Lower lobe of right lung (tissue), 2 donors: ENCODE results near the gene ZNF747. TPM values are rescaled to one million over a fixed set of nuclear protein-coding genes. Genes with fewer than 3 reads are reported as not detected.

Experiments
- ATAC-seq, 2 donors: fragments of 200-7000 bp; cut with Tn5 transposase; one replicate each; pipeline ENCODE4 v1.9.1; 2020 to 2022; ENCODE audit warnings: mild to moderate bottlenecking in 2 of 2, moderate library complexity in 2 of 2
- DNase-seq: peaks from one replicate; pipeline ENCODE4 v3.0.0-alpha.2; 2020
- H3K27ac ChIP-seq: fragments of 200-600 bp; one replicate; pipeline ENCODE4 v1.8.0; 2022
- H3K27me3 ChIP-seq: fragments of 200-600 bp; one replicate; pipeline ENCODE4 v1.8.0; 2022; ENCODE audit warnings: low read depth
- H3K36me3 ChIP-seq: fragments of 200-600 bp; one replicate; pipeline ENCODE4 v1.8.0; 2022; ENCODE audit warnings: mild to moderate bottlenecking
- H3K4me1 ChIP-seq: fragments of 200-600 bp; one replicate; pipeline ENCODE4 v1.8.0; 2022
- H3K4me3 ChIP-seq: fragments of 200-600 bp; one replicate; pipeline ENCODE4 v1.8.0; 2022; ENCODE audit warnings: mild to moderate bottlenecking
- H3K9me3 ChIP-seq: fragments of 200-600 bp; one replicate; pipeline ENCODE4 v1.8.0; 2022
- intact Hi-C: fragments of 100-400 bp; cut with DNase I; formaldehyde crosslinking; loops from one replicate; pipeline ENCODE4 v1.11.0; 2022
- total RNA-seq: library from RNA; stranded (reverse); fragmentation: NEBNext Ultra II Directional; extraction: Animal tissue kit (Norgen Biotek cat#: 25700); gene quantifications from one replicate; pipeline ENCODE4 v1.2.1, GENCODE V29; 2021
- TF ChIP-seq, protein P1 (sequence below): fragments of 200-600 bp; IDR thresholded peaks from one replicate; pipeline ENCODE4 v1.8.0; 2022; ENCODE audit warnings: antibody characterized with exemption, mild to moderate bottlenecking
- donor health status: DM: no; HTN: yes; CAD: no; lungs with severe emphysema.

ZNF747 gene
- total RNA-seq, 1 donor from 2014 or later: 9.3 TPM

DNA sequence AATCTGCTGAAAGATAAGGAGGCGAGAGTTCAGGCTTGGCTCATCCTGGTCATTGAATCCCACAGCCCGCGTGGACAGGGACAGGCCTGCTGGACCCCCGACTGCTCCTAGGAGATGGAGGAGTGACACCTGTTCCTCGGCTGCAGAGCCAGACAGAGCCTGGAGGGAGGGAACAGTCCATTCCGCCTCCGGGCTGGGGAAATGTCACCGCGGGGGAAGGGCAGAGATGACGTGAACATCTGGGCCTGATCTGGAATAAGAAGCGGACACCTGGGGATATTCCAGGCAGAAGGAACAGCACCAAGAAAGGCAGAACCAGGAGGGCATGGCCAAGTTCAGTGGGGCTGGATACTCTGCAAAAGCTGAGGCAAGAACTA, 1.5 kb downstream of the ZNF747 start:
- no peak for ATAC-seq
- Histone ChIP-seq H3K4me1 (peaks cover 38% of the 10 kb centered on the region), H3K4me3 (peak overlapping the region; percentile 84)

DNA sequence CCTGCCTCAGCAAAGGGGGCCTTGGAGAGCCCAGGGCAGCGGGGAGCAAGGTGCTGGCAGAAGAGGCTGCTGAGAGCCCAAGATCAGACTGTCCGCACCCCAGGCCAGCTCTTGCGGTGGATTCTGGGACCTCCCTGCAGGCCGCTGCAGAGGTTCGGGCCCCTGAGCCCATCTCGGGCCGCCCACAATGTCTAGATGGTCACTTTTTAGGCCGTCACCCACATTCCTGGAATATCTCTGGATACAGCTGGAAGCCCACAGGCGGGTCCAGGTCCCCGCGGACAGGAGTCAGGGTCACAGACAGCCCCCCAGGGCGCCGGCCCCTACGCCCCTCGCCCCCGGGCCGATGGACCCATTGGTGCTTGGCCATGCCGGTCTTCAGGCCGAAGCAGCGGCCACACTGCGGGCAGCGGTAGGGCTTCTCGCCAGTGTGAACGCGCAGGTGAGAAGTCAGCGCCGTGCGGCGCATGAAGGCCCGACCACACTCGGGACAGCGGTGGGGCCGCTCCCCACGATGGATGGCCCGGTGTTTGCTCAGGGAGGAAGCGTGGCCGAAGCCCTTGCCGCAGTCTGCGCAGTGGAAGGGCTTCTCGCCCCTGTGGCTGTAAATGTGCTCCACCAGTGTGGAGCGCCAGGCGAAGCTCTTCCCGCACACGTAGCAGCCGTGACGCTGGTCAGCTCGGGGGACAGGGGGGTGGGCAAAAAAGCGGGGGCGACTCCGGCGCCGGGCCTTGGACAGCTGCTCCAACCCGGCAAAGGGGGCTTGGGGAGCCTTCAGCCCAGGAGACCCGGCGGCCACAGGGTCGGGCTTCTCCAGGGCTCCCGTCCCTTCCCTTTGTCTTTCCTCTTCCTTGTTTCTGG, 2.1 kb downstream of the ZNF747 start:
- Histone ChIP-seq H3K4me1 (peaks cover 44% of the 10 kb centered on the region), H3K27ac (no peak overlapping the region), H3K9me3 (no peaks in the 10 kb centered on the region), H3K27me3 (no peaks in the 10 kb centered on the region), H3K36me3 (peaks cover 26% of the 10 kb centered on the region), H3K4me3 (no peak overlapping the region)
- DNase-seq: no peak
- intact Hi-C loops: no loop called here
- TF ChIP-seq, protein P1, sequence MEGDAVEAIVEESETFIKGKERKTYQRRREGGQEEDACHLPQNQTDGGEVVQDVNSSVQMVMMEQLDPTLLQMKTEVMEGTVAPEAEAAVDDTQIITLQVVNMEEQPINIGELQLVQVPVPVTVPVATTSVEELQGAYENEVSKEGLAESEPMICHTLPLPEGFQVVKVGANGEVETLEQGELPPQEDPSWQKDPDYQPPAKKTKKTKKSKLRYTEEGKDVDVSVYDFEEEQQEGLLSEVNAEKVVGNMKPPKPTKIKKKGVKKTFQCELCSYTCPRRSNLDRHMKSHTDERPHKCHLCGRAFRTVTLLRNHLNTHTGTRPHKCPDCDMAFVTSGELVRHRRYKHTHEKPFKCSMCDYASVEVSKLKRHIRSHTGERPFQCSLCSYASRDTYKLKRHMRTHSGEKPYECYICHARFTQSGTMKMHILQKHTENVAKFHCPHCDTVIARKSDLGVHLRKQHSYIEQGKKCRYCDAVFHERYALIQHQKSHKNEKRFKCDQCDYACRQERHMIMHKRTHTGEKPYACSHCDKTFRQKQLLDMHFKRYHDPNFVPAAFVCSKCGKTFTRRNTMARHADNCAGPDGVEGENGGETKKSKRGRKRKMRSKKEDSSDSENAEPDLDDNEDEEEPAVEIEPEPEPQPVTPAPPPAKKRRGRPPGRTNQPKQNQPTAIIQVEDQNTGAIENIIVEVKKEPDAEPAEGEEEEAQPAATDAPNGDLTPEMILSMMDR: no peak
- no peak for ATAC-seq

More for the DNA sequence above, 1.5 kb downstream of the ZNF747 start:
- Histone ChIP-seq H3K9me3 (no peaks in the 10 kb centered on the region), H3K36me3 (peaks cover 26% of the 10 kb centered on the region), H3K27me3 (no peaks in the 10 kb centered on the region), H3K27ac (no peak overlapping the region)
- no peak for DNase-seq
- intact Hi-C loops: no loop called here
- TF ChIP-seq, protein P1: no peak

DNA sequence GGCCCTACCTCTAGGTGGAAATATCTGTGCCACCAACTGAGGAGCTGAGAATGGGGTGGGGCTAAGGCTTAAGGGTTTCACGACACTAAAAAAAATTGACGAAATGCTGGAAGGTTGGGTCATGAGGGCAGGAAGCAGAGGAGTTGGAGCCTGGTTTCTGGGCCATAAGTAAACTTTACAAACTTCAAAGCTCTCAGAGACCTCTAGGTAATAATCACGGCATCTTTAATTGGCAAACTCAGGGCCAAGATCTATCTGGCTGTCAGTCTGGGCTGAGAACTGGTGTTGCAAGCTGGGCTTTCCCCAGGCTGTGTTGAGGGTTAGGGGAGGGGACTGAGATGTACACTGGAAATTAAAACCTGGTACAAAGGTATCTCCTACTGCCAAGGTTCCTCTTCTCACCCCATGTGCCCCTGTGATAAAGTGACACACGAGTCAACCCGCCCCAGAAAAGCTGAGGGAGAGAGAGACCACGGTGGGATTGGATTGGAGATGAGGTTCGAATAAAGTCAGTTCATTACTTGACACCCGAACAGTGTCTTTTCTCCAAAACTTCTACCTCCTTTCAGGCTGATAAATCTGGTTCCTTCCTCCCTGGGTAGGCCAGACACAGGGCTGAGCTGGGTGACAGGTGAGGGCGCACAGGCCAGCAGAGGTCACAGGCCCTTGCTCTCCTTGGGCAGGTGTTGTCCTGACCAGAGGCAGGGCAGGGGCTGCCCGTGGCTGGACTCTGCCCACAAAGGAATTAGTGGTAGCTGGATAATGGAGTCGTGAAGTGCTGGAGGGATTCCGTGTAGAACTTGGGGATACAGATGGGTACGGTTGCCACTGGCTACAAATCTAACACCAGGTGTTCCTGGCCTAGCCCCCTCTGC, 4.3 kb downstream of the ZNF747 start:
- ATAC-seq (no peak), DNase-seq (no peak)
- TF ChIP-seq, protein P1: no peak
- Histone ChIP-seq H3K4me1 (peaks cover 38% of the 10 kb centered on the region), H3K27ac (peak overlapping the region; percentile 0), H3K9me3 (no peaks in the 10 kb centered on the region), H3K36me3 (peaks cover 27% of the 10 kb centered on the region), H3K4me3 (no peak overlapping the region), H3K27me3 (no peaks in the 10 kb centered on the region)
- intact Hi-C loops: no loop called here

DNA sequence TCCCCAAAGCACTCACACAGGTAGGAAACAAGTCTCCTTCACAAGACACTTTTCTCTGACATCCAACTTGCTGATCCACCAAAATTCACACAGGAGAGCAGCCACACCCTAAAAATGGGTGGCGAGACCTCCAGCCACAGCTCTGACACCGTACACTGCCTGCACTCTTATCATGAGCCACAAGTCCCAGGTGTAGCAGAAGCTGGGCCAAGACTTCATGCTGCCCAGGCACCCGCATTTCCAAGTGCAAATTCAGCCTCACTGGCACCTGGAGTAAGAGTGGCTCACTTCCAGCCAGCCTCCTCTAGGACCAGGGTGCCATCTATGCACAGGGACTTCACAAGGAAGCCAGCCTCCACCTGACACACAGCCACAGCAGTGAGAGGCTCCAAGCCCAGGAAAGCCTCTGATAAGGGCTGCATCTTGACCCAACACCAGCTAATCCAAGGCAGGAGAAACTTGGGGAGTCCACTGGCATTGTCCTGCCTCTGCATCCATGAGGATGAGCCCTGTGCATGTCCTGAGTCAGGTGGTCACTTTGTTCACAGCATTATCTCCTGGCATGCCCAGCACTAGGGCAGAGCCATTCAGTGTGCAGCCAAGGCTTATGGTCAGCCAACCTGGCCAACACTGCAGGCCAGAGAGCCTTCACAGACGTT, 5.7 kb downstream of the ZNF747 start:
- Histone ChIP-seq H3K4me1 (peaks cover 34% of the 10 kb centered on the region), H3K36me3 (peaks cover 38% of the 10 kb centered on the region), H3K9me3 (no peaks in the 10 kb centered on the region), H3K27ac (peak overlapping the region; percentile 98), H3K27me3 (no peaks in the 10 kb centered on the region), H3K4me3 (no peak overlapping the region)
- intact Hi-C loops: no loop called here
- DNase-seq (no peak), ATAC-seq (no peak)
- TF ChIP-seq, protein P1: no peak

DNA sequence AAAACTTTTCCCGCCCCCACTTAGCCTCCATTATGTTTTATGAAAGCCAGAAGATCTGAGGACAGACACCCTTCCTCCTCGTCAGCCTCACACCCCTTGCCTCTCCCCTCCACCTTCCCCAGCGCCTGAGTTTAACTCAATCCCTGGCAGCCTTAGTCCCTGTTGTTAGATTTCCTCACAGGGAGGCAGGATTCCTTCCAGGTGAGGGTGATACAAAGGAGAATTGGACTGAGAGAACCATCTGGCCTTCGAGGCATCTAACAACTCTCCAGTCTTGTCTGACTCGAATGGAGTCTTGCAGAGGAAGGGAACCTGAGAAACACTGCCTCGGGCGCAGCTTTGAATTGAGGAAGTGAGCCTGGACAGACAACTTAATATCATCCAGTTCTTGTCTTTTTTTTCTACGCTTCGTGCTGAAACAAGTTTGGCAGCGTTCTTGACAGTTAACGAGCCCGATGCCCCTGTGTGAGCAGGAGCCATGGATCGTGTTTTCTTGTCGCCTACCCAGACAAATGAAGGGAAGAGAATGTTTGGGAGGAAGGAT, 7.0 kb downstream of the ZNF747 start:
- intact Hi-C loops: no loop called here

More for the DNA sequence above, 7.0 kb downstream of the ZNF747 start:
- H3K4me3 ChIP-seq: peak overlapping the region; percentile 88
- TF ChIP-seq, protein P1: no peak
- peaks cover 32% of the 10 kb centered on the region for H3K36me3 ChIP-seq
- H3K27me3 ChIP-seq: no peaks in the 10 kb centered on the region
- no peaks in the 10 kb centered on the region for H3K9me3 ChIP-seq
- peaks cover 23% of the 10 kb centered on the region for H3K4me1 ChIP-seq
- peak overlapping the region; percentile 98 for H3K27ac ChIP-seq
- no peak for ATAC-seq
- DNase-seq: peak; percentile 57
